GM18907 (cell line): ENCODE data around the gene ATP2B2.

ENCODE experiments used
- ATAC-seq: cut with Tn5 transposase; IDR thresholded peaks from one replicate; pipeline ENCODE4 v1.9.1; 2021; ENCODE audit warnings: mild to moderate bottlenecking, moderate library complexity; ENCODE audit not compliant: unreplicated experiment

Gene ATP2B2

DNA sequence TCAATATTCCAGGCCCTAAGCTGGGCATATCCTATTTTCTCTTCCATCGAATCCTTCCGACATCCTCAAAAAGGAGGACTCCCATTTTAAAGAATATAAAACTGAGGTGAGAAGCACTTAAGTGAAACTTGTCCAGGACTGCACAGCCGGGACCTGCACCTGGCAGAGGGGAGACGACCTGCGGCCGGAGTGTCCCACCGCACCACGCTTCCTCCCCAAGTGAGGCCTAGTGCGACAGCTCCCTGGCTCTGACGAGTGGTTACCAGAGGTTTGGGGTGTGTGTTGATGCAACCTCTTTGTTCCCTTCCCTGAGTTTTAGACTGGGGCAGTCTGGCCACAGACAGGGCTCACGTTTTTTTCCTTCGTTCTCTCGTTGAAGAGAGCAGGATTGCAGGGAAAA is 24.9 kb upstream of the ATP2B2 start:
- ATAC-seq, result no peak

GRCh38 chr3:10529809-10530208 is 24.4 kb upstream of the ATP2B2 start:
- ATAC-seq, result no peak

DNA sequence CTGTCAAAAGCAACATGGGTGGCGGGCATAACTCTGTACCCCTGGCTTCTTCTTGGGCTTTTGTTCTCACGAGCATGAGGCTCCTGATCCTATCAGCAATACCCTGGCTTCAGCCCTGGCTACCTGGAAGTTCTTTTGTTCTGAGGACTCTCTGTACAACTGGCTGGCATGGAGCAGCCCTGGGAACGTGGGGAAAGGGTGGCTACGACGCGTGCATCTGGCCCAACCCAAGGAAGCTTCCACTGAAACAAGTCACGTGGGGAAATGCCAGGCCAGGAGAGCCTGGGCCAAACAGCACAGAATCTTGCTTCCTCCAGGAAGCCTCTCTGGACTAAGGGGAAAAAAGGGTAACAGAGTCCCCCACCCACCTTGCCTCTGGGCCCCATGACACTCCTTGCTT is 22.7 kb upstream of the ATP2B2 start:
- ATAC-seq, result no peak

- ATAC-seq, result no peak
These were observed 22.1 kb upstream of the ATP2B2 start for GRCh38 chr3:10527295-10528001.

DNA sequence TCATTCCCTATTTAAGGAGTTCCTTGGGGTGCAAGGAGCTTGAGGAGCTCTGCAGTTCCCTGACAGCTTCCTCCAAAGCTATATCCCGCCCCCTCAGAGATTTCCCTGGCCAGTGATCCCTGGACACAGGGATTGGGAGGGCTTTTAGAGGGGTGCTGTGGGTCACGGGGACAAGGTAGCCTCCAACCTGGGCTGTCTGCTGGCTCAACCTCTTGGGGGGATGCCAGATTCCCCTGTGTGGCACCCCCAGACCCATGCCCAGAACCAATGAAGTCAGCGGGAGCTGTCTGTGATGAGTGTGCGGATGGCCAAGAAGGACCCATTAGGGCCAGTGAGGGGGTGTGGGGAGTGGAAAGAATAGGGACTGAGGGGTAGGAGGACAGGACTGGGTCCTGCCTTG is 21.0 kb upstream of the ATP2B2 start:
- no peak for ATAC-seq

DNA sequence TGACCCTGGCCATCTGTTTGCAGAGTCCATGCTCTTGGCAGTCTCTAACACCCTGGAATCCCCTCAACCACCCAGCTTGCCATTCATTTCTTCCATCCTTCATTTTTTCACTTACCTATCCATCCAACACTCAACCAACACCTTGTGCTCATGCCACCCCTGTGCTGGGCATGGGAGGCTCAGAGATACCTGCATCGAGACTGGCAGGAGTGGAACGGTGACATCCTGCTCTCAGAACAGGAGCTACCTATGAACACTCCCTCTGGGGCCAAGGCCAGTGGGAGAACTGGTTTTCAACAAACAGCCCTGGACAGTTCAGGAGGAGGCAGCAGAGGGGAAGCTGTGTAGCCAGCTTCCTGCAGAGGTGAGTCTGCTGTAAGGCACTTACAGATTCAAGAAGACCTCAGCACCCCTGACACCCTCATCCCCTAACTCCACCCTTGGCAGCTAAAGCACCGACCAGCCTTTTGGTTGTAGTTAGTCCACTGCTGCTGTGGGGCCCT is 19.5 kb upstream of the ATP2B2 start:
- no peak for ATAC-seq

DNA sequence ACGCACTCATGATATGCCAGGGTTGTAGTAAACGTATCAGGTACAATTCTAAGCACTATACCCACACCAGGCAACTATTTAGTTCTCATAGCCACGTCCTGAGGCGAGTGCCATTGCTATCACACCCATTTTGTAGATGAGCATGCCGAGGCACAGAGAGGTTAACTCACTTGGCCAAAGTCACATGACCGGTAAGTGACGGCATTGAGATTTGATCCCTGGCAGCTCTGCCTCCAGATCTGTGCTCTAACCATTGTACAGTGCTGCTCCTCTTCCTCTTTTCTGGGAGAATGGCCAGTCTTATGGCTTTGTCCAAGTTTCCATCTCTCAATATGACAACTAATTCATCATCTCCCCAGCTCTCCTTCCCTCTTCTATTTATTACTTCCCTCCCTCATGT is 18.9 kb upstream of the ATP2B2 start:
- no peak for ATAC-seq

DNA sequence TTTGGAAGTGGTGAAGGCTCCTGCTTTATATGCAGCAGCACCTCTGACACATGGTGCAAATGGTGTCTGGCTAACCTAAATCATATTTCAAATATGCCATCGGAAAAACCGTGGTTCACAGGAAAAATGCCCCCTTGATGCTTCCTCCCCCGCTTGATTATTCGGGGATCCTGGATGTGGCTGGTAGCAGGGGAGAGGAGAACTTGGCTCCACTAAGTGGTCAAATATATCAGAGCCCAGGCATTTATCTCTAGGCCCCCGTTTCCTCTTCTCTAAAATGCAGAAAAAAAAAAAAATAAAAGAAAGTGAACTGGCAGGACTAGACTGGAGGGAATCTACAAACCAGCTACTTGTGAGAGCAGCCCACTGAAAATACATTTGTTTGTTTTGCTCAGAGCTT is 18.2 kb upstream of the ATP2B2 start:
- ATAC-seq, result no peak

GRCh38 chr3:10522646-10523303 is 17.4 kb upstream of the ATP2B2 start:
- ATAC-seq, result no peak

DNA sequence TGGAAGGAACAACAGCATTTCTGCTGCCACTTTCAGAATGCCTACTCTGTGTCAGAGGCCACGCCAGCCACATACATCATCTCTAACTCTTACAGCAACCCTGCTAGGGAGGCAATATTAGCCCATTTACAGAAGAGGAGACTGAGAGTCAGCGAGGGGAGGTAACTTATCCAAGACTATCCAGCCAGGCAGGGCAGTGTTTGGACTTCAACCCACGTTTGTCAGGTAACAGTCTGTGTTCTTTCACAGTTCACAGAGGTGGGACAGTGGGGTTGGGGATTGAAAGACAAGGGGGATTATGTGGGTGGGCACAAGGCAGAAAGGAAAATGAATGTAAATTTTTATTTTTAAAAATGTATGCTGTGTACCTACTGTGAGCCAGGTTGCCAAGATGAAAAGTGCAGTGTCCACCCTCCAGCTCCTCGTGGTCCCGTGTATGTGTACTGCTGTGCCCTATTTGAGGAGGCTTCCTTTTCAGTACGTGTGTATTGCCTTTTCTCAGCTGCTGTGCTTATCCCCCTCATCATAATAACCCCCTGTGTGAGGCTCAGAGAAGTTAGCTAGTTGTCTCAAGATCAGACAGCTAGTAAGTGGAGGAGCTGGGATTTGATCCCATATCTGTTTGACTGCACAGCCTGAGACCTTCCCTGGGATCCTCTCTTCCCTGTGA is 16.5 kb upstream of the ATP2B2 start:
- ATAC-seq, result no peak

- no peak for ATAC-seq
These were observed 14.7 kb upstream of the ATP2B2 start for GRCh38 chr3:10520072-10520471.

- ATAC-seq, result no peak
These were observed 13.8 kb upstream of the ATP2B2 start for GRCh38 chr3:10519236-10519635.

DNA sequence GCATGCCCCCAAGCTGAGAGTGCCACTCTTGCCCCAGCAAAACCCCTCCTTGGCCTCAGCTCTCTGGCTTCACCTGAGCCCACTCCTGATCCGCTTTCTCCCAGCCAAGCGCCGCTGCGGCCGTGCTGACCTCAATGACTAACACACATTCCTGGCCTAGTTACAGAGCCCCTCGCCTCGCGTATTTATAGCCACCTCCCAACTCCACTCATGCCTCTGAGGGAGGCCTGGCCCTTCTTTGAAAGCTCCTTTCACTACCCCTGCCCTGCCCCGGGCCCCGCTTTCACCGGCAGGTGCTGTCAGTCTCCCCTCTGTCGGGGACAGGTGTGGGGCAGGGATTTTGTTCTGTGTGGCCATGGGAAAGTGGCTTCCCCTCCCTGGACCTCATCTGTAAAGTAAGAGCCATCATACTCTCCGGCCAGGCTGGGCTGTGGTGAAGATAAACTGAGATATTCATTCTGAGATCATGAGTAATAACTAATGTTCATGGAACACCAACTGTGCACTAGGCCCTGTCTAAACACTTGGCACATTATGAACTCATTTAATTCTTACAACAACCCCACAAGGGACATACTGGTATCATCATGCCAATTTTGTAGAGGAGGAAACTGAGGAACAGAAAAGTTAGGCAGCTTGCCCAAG is 13.2 kb upstream of the ATP2B2 start:
- no peak for ATAC-seq

DNA sequence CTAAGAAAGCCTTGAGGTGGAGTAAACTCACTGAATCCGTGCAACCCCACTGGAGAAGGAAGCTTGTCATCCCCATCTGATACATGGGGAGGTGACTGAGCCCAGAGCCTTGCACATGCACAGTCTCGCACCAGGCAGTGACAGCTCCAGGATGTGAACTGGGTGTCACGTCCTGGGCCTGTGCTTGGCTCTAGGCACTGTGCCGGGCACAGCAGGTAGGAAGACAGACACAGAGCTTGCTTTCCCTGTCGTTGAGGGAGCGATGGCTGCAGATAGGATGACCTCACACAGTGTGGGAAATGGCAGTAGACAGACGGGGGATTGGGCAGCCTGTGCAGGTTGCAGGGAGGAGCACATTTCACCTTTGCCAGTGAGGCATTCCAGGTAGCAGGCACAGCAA is 12.2 kb upstream of the ATP2B2 start:
- no peak for ATAC-seq

DNA sequence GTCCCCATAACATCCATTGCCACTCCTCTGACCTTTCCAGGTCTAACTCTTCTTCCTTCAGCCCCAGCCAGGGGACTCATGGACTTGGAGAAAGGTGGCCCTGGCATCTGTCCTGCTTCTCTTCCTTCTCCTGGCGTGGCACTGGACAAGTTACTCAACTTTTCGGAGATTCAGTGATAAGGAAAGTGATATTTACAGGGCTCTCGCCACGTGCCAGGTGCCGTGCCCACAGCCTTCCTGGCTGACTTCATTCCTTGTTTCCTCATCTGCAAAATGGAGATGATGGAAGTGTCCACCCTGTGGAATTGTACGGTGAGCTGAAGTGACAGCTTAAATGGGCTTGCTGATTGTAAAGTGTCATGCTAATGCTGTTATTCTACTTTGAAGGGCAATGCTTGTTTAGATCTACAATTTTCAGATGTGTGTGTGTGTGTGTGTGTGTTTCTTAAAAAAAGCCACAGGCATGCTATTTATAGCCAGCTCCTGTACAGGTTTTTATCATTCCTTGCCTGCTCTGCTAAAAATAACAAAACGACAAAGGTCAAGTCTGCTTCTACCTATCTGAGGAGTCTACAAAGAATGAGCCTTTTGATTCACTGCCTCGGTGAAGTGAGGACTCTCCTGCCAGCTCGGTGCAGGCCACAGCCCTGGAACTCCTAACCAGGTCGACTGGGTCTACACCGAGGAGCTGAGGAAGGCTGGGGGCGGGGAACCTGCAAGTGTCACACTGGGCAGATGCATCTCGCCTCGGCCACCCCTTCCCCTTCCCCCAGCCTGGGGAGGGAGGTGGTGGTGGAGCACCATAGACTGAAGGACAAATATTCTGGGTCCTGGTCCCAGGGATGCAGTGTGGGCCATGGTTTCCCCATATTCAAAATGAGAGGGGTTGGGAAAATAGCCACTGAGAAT is 11.4 kb upstream of the ATP2B2 start:
- no peak for ATAC-seq

- ATAC-seq, result no peak
These were observed 10.6 kb upstream of the ATP2B2 start for GRCh38 chr3:10515884-10516495.

DNA sequence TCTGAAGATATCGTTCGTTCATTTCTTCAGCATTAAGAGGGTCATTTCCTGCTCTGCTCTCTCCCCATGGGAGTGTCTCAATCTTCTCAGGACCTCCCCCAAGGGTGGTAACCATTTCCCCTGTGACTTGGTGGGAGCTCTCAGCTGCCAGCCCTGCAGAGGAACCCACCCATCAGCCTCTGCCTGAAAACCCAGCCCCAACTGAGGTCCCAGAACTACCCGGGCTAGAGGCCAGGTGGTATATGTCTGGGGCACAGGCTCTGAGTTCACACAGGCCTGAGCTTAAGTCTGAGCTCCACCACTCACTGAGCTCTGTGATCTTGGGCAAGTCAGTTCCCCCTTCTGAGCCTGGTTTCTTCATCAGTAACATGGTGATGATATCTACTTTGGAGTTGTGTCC is 10.0 kb upstream of the ATP2B2 start:
- ATAC-seq, result no peak

DNA sequence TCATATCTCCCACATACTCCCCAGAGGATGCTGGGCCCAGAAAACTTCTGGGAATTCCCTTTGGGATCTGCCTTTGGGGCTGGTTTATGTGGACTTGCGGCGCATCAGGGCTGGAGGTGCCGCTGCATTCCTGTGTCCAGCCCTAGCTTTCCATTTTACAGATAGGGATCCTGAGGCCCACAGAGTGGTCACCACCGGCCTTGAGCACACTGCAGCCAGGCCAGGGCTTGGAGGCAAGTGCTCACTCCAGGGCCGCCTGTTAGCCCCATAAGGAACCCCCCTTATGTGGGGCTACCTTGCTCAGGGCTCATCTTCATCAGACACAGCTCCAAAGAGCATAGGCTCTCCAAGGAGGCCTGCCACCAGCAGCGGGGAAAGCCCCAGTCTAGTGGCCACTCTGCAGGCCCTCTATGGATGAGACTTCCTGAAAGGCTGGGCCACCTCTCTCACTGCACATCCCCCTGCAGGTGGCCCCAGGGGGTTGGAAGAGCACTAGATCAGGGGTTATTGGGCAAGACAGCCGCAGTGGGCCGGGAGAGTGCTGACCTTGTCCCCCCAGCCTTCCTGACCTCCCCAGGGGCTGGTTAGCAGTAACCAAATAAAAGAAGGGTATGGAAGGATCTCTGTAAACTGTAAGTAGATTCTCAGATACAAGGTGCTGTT is 9.2 kb upstream of the ATP2B2 start:
- no peak for ATAC-seq

DNA sequence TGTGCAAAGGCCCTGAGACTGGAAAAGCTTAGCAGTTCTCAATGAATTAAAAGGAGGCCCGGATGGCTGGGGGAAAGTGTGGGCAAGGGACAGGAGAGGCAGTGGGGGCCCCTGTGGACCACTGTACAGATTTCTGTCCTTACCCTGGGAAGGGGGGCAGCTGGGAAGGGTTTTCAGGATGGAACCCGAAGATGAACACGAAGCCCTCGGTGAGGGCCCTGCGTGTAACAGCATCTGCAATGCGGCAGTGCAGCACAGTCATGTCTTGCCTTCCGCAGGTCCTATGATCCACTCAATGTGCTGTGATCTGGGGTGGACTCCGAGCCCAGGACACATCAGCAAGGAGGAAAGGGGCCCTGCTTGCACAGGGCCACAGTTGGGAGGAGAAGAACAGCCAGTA is 7.9 kb upstream of the ATP2B2 start:
- ATAC-seq, result no peak

DNA sequence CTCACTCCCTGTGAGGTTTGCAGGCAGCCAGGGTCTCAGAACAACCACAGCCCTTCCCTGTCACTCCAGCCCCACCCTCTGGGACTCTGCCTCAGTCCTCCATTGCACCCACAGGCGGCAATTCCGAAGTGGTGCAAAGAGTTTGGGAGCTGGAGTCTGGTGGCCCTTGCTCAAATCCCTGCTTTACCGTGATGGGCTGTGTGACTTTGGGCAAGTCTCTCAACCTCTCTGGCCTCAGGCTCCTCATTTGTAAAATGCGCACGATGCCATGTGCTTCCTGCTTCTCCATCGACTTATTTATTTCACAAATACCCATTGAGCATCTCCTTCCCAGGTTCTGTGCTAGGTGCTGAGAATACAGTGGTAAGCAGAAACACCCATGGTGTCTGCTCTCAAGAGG is 7.3 kb upstream of the ATP2B2 start:
- no peak for ATAC-seq
